PC-3 (cell line): ENCODE measurements around the gene CHTF18. TPM values are rescaled to one million over a fixed set of nuclear protein-coding genes. Genes with fewer than 3 reads are reported as not detected.

Experiments used
- ATAC-seq: fragments of 200-7000 bp; cut with Tn5 transposase; 2 replicates; pipeline ENCODE4 v1.9.1; 2020; ENCODE audit warnings: mild to moderate bottlenecking, moderate library complexity
- BruUV-seq: library from RNA; stranded (reverse); fragments of 400-500 nt; replicated peaks from 2 replicates; lab custom pipeline; 2021; lab: Mats Ljungman, UMichigan
- CTCF ChIA-PET: fragments of 300-600 bp; sonication (Branson Sonifier 250); formaldehyde crosslinking; loops from one replicate; lab custom pipeline; 2022; ENCODE audit warnings: antibody characterized with exemption; lab: Charles Lee
- POLR2A ChIA-PET: fragments of 300-600 bp; sonication (Branson Sonifier 250); formaldehyde crosslinking; loops from one replicate; lab custom pipeline; 2022; ENCODE audit warnings: antibody characterized with exemption; ENCODE audit not compliant: unreplicated experiment; lab: Charles Lee
- DNase-seq: peaks from one replicate; pipeline ENCODE4 v3.0.0-alpha.2; 2015
- H2AFZ ChIP-seq: fragments of 300-600 bp; sonication (generic); 2 replicates; pipeline ENCODE4 v1.6.0; 2016; ENCODE audit warnings: antibody characterized with exemption, low read length
- H3F3A ChIP-seq: fragments of 300-600 bp; sonication (generic); one replicate; pipeline ENCODE4 v1.6.0; 2017; ENCODE audit warnings: antibody characterized with exemption, low read length, control low read depth, mild to moderate bottlenecking; ENCODE audit not compliant: unreplicated experiment
- H3K27ac ChIP-seq: fragments of 300-600 bp; sonication (generic); 2 replicates; pipeline ENCODE4 v1.5.1; 2016; ENCODE audit warnings: mild to moderate bottlenecking, low read length
- H3K27me3 ChIP-seq: fragments of 300-600 bp; sonication (generic); 2 replicates; pipeline ENCODE4 v1.6.1; 2016; ENCODE audit warnings: low read length, mixed read lengths
- H3K36me3 ChIP-seq: fragments of 300-600 bp; sonication (generic); 2 replicates; pipeline ENCODE4 v1.6.1; 2016; ENCODE audit warnings: low read depth, mixed run types, low read length, mixed read lengths
- H3K4me1 ChIP-seq: fragments of 300-600 bp; sonication (generic); 2 replicates; pipeline ENCODE4 v1.5.1; 2016; ENCODE audit warnings: low read length; ENCODE audit not compliant: insufficient read depth
- H3K4me2 ChIP-seq: fragments of 300-600 bp; sonication (generic); 2 replicates; pipeline ENCODE4 v1.6.0; 2016; ENCODE audit warnings: low read length
- H3K4me3 ChIP-seq: fragments of 300-600 bp; sonication (generic); 2 replicates; pipeline ENCODE4 v1.5.1; 2016; ENCODE audit warnings: mild to moderate bottlenecking, low read length, mixed read lengths
- H3K79me2 ChIP-seq: fragments of 300-600 bp; sonication (generic); 2 replicates; pipeline ENCODE4 v1.6.1; 2017; ENCODE audit warnings: low read length, mixed read lengths
- H3K9ac ChIP-seq: fragments of 300-600 bp; sonication (generic); 2 replicates; pipeline ENCODE4 v1.6.0; 2016; ENCODE audit warnings: mild to moderate bottlenecking, low read length
- H3K9me2 ChIP-seq: fragments of 300-600 bp; sonication (generic); replicated peaks from 2 replicates; pipeline ENCODE4 v1.6.1; 2016; ENCODE audit warnings: mixed run types, low read length, mixed read lengths
- H3K9me3 ChIP-seq: fragments of 300-600 bp; sonication (generic); 2 replicates; pipeline ENCODE4 v1.6.1; 2016; ENCODE audit warnings: low read length, mixed read lengths
- H4K20me1 ChIP-seq: fragments of 300-600 bp; sonication (generic); 2 replicates; pipeline ENCODE4 v1.6.1; 2016; ENCODE audit warnings: low read length, mixed read lengths
- CTCF ChIP-seq: fragments of 300-600 bp; sonication (generic); conservative IDR thresholded peaks from 2 replicates; pipeline ENCODE4 v1.5.1; 2017; ENCODE audit warnings: antibody characterized with exemption, low read depth, mild to moderate bottlenecking, low read length
- EZH2 ChIP-seq: fragments of 300-600 bp; sonication (generic); IDR thresholded peaks from one replicate; pipeline ENCODE4 v1.6.1; 2017; ENCODE audit warnings: antibody characterized with exemption, mild to moderate bottlenecking, low read length; ENCODE audit not compliant: unreplicated experiment
- EZH2phosphoT487 ChIP-seq: fragments of 300-600 bp; sonication (generic); IDR thresholded peaks from 2 replicates; pipeline ENCODE4 v1.6.1; 2018; ENCODE audit warnings: mild to moderate bottlenecking, antibody characterized with exemption, low read length, borderline replicate concordance
- intact Hi-C: fragments of 100-400 bp; cut with micrococcal nuclease; formaldehyde crosslinking; loops from 2 replicates; pipeline ENCODE4 v1.9.0; 2023
- total RNA-seq: library from RNA; depleted of rRNA; stranded (reverse); fragments of >200 nt; gene quantifications from 2 replicates; pipeline ENCODE4 v1.2.3, GENCODE V29; 2014

The CHTF18 gene
- total RNA-seq, 1 experiment from 2014 or later = 79.0 TPM

GRCh38 chr16:839643-840408 is 51.4 kb downstream of the CHTF18 start:
- no peaks in the 10 kb centered on the region for H3K9me2 ChIP-seq
- H3K9me3 ChIP-seq = no peaks in the 10 kb centered on the region
- no peaks in the 10 kb centered on the region for H3F3A ChIP-seq
- H3K4me2 ChIP-seq = no peak overlapping the region
- ChIA-PET POLR2A (no interaction called here), CTCF (no interaction called here)
- ATAC-seq (no peak), DNase-seq (no peak)
- BruUV-seq = no TSS peak
- intact Hi-C loops = no loop called here
- H3K4me1 ChIP-seq = no peaks in the 10 kb centered on the region
- H3K79me2 ChIP-seq = no peaks in the 10 kb centered on the region
- no peaks in the 10 kb centered on the region for H3K27me3 ChIP-seq
- H2AFZ ChIP-seq = no peak overlapping the region
- no peaks in the 10 kb centered on the region for H3K36me3 ChIP-seq
- no peaks in the 10 kb centered on the region for H4K20me1 ChIP-seq
- TF ChIP-seq CTCF (no peak), EZH2 (no peak), EZH2phosphoT487 (no peak)
- H3K9ac ChIP-seq = no peak overlapping the region
- no peak overlapping the region for H3K4me3 ChIP-seq
- H3K27ac ChIP-seq = no peak overlapping the region

GRCh38 chr16:840561-841454 is 52.4 kb downstream of the CHTF18 start:
- ChIA-PET POLR2A (no interaction called here), CTCF (no interaction called here)
- no TSS peak for BruUV-seq
- no peak for DNase-seq
- Histone ChIP-seq H3K4me3 (no peak overlapping the region), H3K79me2 (no peaks in the 10 kb centered on the region), H3K9me2 (no peaks in the 10 kb centered on the region), H3K4me2 (no peak overlapping the region), H3K27ac (no peak overlapping the region), H3K9me3 (no peaks in the 10 kb centered on the region), H4K20me1 (no peaks in the 10 kb centered on the region), H2AFZ (no peak overlapping the region), H3K36me3 (no peaks in the 10 kb centered on the region), H3K27me3 (no peaks in the 10 kb centered on the region), H3F3A (no peaks in the 10 kb centered on the region), H3K9ac (no peak overlapping the region), H3K4me1 (no peaks in the 10 kb centered on the region)
- TF ChIP-seq EZH2 (no peak), EZH2phosphoT487 (no peak), CTCF (no peak)
- intact Hi-C loops = no loop called here
- ATAC-seq = no peak
